Type B pancreatic cell (in vitro differentiated cells): ENCODE measurements around the gene PRDM16. TPM values are rescaled to one million over a fixed set of nuclear protein-coding genes. Genes with fewer than 3 reads are reported as not detected.
A peak's percentile ranks its signal among the peaks of the same experiment; 100 is the strongest.

Experiments
- DNase-seq: peaks from one replicate; pipeline ENCODE4 v3.0.0; 2021; ENCODE audit warnings: mixed read lengths; ENCODE audit not compliant: unreplicated experiment; ENCODE audit errors: extremely low spot score
- H3K27ac Mint-ChIP-seq: 2 replicates; pipeline ENCODE4 v1.8.0; 2021; ENCODE audit warnings: mild to moderate bottlenecking, mixed read lengths
- H3K27me3 Mint-ChIP-seq: 2 replicates; pipeline ENCODE4 v1.8.0; 2021; ENCODE audit warnings: mixed read lengths
- H3K36me3 Mint-ChIP-seq: 2 replicates; pipeline ENCODE4 v1.8.0; 2021; ENCODE audit warnings: mixed read lengths
- H3K4me1 Mint-ChIP-seq: one replicate; pipeline ENCODE4 v1.8.0; 2021; ENCODE audit warnings: mixed read lengths; ENCODE audit not compliant: unreplicated experiment
- H3K4me3 Mint-ChIP-seq: 2 replicates; pipeline ENCODE4 v1.8.0; 2021; ENCODE audit warnings: mild to moderate bottlenecking, mixed read lengths
- H3K9me3 Mint-ChIP-seq: 2 replicates; pipeline ENCODE4 v1.8.0; 2021; ENCODE audit warnings: mixed read lengths
- CTCF ChIP-seq: fragments of 200-600 bp; sonication (generic); conservative IDR thresholded peaks from 2 replicates; pipeline ENCODE4 v1.5.0; 2021; ENCODE audit warnings: antibody characterized with exemption, mild to moderate bottlenecking
- total RNA-seq: library from RNA; stranded (reverse); gene quantifications from 2 replicates; pipeline ENCODE4 v1.2.1, GENCODE V29; 2021; ENCODE audit warnings: low replicate concordance

Gene PRDM16
- total RNA-seq, 1 donor from 2014 or later, result 23.6 TPM

- Mint-ChIP-seq H3K4me3 (no peak overlapping the region), H3K27me3 (no peaks in the 10 kb centered on the region), H3K4me1 (peaks cover 8% of the 10 kb centered on the region), H3K36me3 (no peaks in the 10 kb centered on the region), H3K27ac (peak overlapping the region; percentile 2), H3K9me3 (no peaks in the 10 kb centered on the region)
- TF ChIP-seq CTCF, result no peak
- no peak for DNase-seq
Observed at GRCh38 chr1:3335754-3336640, 267.0 kb downstream of the PRDM16 start.

- DNase-seq, result no peak
- no peaks in the 10 kb centered on the region for H3K9me3 Mint-ChIP-seq
- no peak overlapping the region for H3K27ac Mint-ChIP-seq
- no peak overlapping the region for H3K4me3 Mint-ChIP-seq
- no peak for TF ChIP-seq CTCF
- no peaks in the 10 kb centered on the region for H3K27me3 Mint-ChIP-seq
- H3K36me3 Mint-ChIP-seq, result no peaks in the 10 kb centered on the region
- H3K4me1 Mint-ChIP-seq, result peaks cover 4% of the 10 kb centered on the region
Observed at GRCh38 chr1:3336641-3337630, 267.9 kb downstream of the PRDM16 start.

GRCh38 chr1:3337798-3338724 is 269.1 kb downstream of the PRDM16 start:
- H3K4me1 Mint-ChIP-seq, result no peaks in the 10 kb centered on the region
- no peak overlapping the region for H3K4me3 Mint-ChIP-seq
- H3K27ac Mint-ChIP-seq, result no peak overlapping the region
- H3K36me3 Mint-ChIP-seq, result no peaks in the 10 kb centered on the region
- no peak for TF ChIP-seq CTCF
- DNase-seq, result no peak
- no peaks in the 10 kb centered on the region for H3K9me3 Mint-ChIP-seq
- no peaks in the 10 kb centered on the region for H3K27me3 Mint-ChIP-seq

GRCh38 chr1:3338725-3339070 is 269.7 kb downstream of the PRDM16 start:
- Mint-ChIP-seq H3K4me1 (no peaks in the 10 kb centered on the region), H3K27me3 (no peaks in the 10 kb centered on the region), H3K36me3 (no peaks in the 10 kb centered on the region), H3K27ac (no peak overlapping the region), H3K9me3 (no peaks in the 10 kb centered on the region), H3K4me3 (no peak overlapping the region)
- TF ChIP-seq CTCF, result no peak
- DNase-seq, result no peak

- H3K27ac Mint-ChIP-seq, result no peak overlapping the region
- H3K27me3 Mint-ChIP-seq, result no peaks in the 10 kb centered on the region
- peaks cover 7% of the 10 kb centered on the region for H3K36me3 Mint-ChIP-seq
Observed at GRCh38 chr1:3339856-3340255, 270.9 kb downstream of the PRDM16 start.

More at GRCh38 chr1:3339856-3340255, 270.9 kb downstream of the PRDM16 start:
- H3K9me3 Mint-ChIP-seq, result no peaks in the 10 kb centered on the region
- DNase-seq, result no peak
- no peak for TF ChIP-seq CTCF
- no peak overlapping the region for H3K4me3 Mint-ChIP-seq
- no peaks in the 10 kb centered on the region for H3K4me1 Mint-ChIP-seq
